HG02798 (cell line): ENCODE measurements around the gene SLC9A3.

Experiments
- ATAC-seq: cut with Tn5 transposase; IDR thresholded peaks from one replicate; pipeline ENCODE4 v1.9.1; 2021; ENCODE audit warnings: mild to moderate bottlenecking; ENCODE audit not compliant: unreplicated experiment, poor library complexity

Gene SLC9A3

DNA sequence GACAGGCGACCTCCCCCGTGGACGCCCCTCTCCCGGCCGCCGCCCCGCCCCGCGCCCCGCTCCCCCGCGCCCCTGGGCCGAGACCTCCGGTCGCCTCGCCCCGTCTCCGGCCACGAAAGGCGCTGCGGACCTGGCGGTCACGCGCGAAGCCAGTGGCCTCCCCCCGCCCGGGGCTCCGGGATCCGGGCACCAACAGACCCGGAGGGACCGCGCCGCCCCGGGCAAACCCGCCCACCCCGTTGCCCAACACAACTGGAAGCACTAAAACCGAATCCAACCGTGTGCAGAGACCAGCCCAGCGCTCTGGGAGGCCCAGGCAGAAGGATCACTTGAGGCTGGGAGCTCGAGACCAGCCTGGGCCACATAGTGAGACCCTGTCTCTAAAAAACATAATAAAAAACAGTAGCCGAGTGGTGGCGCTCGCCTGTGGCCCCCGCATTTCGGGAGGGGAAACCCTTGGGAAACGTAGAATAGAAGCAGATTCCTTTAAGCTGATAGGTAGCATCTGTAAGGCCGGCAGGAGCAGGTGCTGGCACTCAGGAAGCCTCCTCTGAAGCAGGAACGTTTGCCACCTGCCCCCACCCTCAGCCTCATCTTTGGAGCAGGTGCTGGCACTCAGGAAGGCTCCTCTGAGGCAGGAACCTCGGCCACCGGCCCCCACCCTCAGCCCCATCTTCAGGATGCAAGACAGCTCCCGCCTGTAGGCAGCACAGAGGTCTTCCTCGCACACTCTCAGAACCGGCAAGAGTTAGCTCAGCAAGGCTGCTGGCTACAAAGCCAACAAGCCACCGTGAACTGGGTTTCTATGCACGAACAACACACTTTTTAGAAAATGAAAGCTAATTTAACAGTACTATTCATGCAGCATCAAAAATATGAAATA lies 4.6 kb upstream of the SLC9A3 start:
- ATAC-seq = no peak

DNA sequence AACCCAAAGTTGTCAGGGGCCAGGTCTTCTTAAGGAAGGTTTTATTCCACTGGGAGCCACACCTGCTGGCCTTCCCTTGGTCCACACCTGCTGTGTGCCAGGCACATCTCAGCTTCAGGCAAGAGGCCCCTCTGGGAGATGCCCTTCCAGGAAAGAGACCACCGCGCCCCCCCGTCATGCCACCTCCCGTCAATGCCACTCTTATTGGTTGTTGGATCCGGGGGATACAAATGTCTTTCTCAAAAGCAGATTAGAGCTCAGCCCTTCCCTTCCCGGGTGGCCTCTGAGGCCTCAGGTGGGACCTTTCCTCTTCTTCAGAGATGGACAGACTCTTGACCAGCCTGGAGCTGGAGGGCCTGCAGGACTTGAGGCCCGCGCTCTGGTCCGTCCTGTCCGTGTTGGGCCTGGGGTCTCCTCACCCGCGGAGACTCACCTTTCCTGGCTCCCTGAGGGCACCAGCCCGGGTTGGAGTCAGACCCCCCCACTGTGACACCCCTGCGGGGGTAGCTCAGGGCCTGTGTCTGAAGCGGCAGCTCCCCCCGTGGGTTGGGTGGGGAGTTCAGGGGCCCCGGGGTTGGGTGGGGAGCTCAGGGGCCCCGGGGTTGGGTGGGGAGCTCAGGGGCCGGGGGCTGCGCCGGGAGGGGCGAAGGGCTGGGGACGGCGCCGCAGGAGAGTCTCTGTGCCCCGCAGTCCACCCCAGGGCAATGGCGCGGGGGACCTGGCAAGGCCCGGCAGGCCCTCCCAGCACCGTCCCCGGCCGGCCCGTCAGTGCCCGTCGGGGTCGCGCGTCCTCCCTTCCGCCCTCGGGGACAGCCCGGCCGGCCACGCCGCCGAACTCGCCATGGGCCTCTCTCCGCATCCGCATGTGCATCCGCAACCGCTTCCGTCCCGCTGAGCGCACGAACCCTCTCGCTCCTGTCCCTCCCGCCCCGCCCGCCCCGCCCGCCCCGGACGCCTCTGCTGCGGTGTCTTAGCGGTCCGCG lies 3.7 kb upstream of the SLC9A3 start:
- no peak for ATAC-seq

- ATAC-seq = no peak
These were observed 2.3 kb upstream of the SLC9A3 start for GRCh38 chr5:526456-527088.

GRCh38 chr5:525916-526315 lies 1.7 kb upstream of the SLC9A3 start:
- ATAC-seq = no peak

DNA sequence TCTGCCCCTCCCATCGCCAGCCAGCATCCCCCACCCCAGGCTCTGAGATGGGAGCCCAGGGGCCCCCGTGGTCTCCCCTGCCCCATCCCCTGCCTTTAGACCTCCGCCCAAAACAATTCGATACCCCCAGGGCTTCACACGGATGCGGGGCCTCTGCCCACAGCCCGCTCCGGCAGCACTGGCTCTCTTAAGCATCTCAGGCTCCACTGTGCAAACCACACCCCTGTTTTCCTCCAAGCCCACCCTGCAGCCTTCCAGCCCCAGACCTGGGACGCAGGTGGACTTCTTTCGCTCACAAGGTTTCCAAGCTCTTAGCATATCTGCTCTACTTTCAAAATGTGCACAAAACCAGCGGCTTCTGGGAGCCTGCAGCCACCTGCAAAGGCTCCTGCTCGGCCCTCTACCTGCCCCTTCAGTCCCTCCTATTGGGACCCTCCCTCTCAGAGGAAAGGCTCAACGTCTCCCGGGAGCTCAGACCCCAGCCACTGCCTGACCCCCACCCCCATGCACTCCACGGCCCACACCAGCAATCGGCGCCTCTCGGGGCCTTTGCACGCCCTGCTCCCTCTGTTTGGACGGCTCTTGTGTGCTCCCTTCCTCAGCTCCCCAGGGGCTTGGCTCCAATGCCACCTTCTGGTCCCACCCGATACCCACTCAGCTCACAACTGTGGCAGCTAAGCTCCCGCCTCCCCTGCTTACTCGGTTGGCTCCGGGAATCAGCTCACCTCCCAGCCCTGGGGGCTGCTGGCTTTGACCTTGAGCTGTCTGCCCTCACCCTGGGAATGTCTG lies 918 bp upstream of the SLC9A3 start:
- ATAC-seq = no peak

- ATAC-seq = no peak
These were observed 617 bp downstream of the SLC9A3 start for GRCh38 chr5:523441-524222.

- no peak for ATAC-seq
These were observed 1.3 kb downstream of the SLC9A3 start for GRCh38 chr5:522899-523440.

DNA sequence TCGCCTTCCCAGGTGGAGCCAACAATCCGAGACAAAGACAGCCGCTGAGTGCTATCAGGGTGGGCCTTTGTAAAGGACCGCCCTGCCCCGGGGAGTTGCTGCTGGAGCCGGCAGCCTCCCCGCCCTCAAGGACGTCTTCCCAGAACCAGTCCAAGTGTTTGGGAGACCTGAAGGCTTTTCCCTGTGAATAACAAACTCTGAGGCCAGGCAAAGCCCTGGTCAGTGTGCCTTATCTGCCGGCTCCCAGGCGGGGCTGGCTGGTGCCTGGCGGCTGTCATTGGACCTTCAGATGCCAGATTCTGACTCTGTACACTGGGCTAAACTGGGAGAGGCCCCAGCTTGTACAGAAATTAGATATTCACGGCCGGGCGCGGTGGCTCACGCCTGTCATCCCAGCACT lies 2.1 kb downstream of the SLC9A3 start:
- no peak for ATAC-seq

DNA sequence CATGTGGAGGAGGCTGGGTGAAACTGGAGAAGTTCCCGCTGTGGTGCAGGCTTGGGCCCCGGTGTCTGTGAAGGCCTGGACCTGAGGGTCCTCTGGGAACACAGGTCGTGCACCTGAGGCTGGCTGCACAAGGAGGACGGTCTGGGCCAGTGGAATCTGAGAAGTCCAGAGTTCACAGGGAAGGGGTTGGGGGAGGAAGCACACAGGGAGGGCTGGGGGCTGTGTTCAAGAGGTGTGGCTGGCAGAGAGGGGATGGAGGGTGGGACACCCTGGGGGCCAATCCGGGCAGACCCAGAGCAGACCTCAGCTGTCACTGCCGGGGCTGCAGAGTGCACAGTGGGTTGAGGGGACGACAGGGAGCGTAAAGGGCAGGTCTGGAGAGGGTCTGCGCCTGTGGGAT lies 2.6 kb downstream of the SLC9A3 start:
- no peak for ATAC-seq

DNA sequence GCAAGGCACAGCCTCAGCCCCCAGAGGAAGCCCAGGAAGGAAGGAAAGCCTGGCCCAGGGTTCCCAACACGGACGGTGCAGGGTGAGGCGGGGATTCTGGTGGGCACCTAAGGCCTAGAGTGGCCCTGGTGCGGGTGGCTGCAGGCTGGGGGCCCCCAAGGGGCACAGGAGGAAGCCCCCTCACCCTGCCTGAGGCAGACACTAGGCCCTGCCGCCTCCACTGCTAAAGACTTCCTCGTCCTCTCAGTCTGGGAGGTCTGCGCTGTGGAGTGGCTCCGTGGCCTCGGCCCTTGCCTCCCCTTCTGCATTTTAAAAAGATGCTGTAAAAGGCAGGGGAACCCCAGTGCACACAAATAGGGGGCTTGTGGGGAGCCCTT lies 3.4 kb downstream of the SLC9A3 start:
- ATAC-seq = no peak

DNA sequence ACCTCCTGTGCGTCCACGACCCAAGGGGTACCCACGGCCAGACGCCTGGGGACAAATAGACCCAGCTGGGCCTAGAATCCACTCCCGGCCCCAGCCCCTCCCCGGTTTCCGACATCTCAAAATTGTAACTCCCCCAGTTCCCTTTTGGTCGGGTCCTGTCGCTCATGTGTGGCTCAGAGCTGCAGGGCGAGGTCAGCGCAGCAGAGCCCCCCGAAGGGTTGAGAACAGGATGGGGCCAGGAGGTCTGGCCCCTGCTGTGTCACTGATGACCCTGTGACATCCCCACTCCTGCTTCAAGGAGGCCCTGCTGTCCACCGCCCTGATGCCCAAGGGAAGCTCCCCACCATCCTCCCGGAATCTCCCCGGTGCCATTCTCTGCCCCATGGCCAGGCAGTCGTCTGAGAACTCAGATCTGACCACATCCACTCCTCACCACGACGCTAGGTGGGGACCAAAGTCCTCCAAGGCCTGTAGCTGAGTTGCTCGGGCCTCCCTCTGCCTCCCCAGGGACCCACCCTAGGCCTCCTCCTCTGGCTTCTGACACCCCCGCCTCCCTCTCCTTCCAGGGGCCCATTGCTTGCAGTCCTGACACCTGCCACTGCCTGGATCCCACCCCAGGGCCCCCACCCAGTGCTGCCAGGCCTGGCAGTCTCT lies 3.9 kb downstream of the SLC9A3 start:
- no peak for ATAC-seq

DNA sequence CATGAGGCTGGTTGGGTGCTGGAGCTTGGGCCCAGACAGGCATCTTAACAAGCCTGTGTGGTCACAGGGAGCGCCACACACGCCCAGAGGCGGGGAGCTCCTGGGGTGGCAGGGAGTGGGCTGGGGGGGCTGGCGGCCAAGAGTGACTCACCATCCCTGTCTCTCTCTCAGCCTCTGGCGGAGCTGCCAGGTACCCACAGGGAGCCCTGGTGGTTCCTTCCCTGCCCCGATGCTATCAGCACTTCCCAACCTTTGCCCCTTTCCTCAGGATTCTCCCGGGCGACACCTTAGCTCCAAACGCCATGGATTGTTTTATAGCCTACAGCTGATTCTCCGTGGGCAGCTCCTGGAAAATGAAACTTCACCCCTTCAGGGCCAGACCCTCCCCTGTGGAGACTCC lies 5.5 kb downstream of the SLC9A3 start:
- no peak for ATAC-seq

DNA sequence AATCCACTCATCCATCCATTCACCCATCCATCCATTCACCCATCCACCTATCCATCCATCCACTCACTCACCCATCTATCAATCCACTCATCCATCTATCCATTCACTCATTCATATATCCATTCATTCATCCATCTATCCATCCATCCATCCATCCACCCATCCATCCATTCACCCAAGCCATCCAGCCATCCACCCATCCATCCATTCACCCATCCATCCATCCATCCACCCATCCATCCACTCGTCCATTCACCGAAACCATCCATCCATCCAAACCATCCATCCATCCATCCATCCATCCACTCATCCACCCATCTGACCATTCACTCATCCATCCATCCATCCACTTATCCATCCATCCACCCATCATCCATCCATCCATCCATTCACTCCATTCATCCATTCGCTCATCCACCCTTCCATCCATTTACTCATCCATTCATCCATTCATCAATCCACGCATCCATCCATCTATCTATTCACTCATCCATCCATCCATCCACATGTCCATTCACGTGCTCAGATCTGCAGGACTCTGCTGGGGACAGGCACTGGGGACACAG lies 6.6 kb downstream of the SLC9A3 start:
- no peak for ATAC-seq

GRCh38 chr5:516980-517379 lies 7.3 kb downstream of the SLC9A3 start:
- ATAC-seq = no peak

- no peak for ATAC-seq
These were observed 7.8 kb downstream of the SLC9A3 start for GRCh38 chr5:516338-516925.

DNA sequence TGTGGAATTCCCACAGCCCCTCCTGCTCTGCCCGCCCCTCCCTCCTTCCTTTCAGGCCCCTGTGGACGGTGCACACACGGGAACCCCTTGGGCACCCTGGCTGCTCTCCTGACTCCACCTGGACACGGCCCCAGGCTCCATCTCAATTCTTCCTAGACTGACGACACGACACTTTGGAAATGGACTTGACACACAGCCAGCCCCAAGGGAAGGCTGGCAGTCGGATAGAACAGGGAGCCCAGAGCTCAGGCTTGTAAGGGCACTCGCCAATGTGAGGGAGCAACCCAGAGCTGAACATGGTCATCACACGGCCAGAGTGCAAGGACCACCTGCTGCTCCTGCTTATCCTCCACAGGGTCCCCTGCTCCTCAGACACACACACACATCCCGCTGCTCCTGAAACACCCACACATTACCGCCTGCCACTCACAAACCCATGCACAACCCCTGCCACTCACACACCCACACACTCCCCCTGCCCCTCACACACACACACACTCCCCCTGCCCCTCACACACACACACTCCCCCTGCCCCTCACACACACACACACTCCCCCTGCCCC lies 8.9 kb downstream of the SLC9A3 start:
- ATAC-seq = no peak

DNA sequence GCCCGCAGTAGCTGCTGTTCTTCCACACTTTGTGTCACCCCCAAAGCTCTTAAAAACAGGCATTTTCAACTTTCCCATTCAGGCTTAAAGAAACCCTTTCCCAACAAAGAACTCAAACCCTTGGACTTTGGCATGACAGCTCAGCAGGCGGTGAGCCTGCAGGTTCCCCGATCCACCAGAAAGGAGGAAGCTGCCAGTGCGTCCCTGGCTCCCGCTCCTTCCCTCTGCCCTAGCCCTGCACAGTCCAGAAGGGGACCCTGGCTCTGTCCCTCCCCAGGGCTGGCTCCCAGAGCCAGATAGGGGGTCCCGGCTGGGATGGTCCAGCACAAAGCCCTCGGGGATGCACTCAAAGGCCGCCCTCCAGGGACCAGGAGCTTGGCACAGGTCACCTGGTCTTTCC lies 9.6 kb downstream of the SLC9A3 start:
- no peak for ATAC-seq

- ATAC-seq = no peak
These were observed 10.2 kb downstream of the SLC9A3 start for GRCh38 chr5:514101-514485.
